Measurements from ENCODE around the gene HERC5. TPM values are rescaled to one million over a fixed set of nuclear protein-coding genes. Genes with fewer than 3 reads are reported as not detected.

The HERC5 gene
- total RNA-seq, 2 donors from 2014 or later = 9.6 to 10.1 TPM

DNA sequence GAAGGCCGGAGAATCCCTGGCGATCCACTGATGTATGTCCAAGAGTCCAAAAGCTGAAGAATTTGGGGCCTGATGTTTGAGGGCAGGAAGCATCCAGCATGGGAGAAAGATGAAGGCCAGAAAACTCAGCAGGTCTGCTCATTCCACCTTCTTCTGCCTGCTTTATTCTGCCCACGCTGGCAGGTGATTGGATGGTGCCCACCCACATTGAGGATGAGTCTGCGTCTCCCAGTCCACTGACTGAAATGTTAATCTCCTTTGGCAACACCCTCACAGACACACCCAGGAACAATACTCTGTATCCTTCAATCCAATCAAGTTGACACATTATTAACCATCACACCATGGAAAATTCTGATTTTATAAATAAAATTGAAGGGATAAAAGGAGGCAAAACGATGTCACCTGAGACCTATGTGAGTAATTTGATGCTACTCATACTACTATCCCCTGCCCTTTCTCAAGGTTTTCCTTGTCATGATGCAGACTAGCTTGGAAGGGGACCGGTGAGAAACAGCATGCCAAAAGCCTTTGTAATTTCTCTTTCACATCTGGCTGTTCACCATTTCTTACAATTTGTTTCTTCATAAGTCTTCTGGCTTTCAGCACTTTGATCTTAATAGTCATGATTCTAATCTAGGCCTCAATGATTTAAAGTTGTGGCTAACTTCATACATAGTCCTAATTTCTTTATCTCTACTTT is 76.3 kb downstream of the HERC5 start:
- Histone ChIP-seq H3K27me3 (ENCODE audit: control insufficient read depth, insufficient read depth, low read length, poor library complexity, severe bottlenecking) (no peaks in the 10 kb centered on the region), H3K36me3 (ENCODE audit: control insufficient read depth, insufficient read depth, low read length) (no peaks in the 10 kb centered on the region), H3K9me3 (ENCODE audit: control insufficient read depth, low read length) (no peaks in the 10 kb centered on the region), H3K4me1 (ENCODE audit: control insufficient read depth, insufficient read depth, low read length) (no peaks in the 10 kb centered on the region), H3K4me3 (ENCODE audit: low read length) (no peak overlapping the region), H3K27ac (ENCODE audit: low read depth, low read length) (no peak overlapping the region), H3K9ac (ENCODE audit: extremely low read depth, low read length, poor library complexity, severe bottlenecking) (no peak overlapping the region)
- DNase-seq = peak; percentile 64
- H3K27me3 Mint-ChIP-seq (ENCODE audit: insufficient read depth) = no peaks in the 10 kb centered on the region
- H3K27ac Mint-ChIP-seq = peak overlapping the region; percentile 55
- 74 to 85% methylated on average over 4 to 6 of the region's 6 CpGs for WGBS, 2 experiments (ENCODE audit: insufficient coverage in 1 of 2, insufficient read length in 1 of 2)
- H3K4me3 Mint-ChIP-seq = no peak overlapping the region
- H3K9me3 Mint-ChIP-seq = no peaks in the 10 kb centered on the region
- H3K4me1 Mint-ChIP-seq = peaks cover 10% of the 10 kb centered on the region
- no peaks in the 10 kb centered on the region for H3K36me3 Mint-ChIP-seq (ENCODE audit: low read depth)
- TF ChIP-seq CTCF (conservative IDR thresholded peaks at IDR 0.05) = no peak

DNA sequence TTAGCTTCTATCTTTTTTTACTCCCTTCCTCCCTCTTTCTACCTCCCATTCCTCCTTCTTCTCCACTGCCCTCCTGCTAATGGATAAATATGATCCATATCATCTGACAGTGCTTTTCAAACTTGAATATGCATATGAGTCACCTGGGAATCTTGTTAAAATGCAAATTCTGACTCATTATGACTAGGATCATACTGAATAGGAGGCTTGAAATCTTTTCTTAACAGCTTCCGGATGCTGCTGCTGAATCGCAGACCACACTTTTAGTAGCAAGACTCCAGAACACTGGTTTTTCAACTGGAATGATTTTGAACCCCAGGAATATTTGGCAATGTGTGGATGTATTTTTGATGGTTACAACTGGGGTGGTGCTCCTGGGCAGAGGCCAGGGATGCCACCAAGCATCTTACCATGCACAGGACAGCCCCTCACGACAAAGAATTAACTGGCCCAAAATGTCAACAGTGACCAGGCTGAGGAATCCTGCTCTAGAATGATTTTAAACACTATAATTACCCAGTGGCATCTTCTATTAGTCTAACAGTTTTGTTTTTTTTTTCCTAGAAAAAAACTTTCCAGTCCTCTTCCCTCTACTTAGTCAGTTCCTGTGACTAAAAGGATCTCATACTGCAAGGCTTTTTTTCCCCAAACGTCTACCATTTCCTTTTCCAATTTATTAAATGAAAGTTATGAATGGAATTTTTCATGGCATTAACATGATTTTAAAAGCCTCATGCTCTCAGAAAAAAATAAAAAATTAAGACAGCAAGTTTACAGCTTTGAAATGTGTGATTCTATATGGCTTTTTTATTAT is 77.2 kb downstream of the HERC5 start:
- 44 to 69% methylated on average over 2 to 4 of the region's 4 CpGs for WGBS, 2 experiments (ENCODE audit: insufficient coverage in 1 of 2, insufficient read length in 1 of 2)
- Histone ChIP-seq H3K4me3 (ENCODE audit: low read length) (no peak overlapping the region), H3K4me1 (ENCODE audit: control insufficient read depth, insufficient read depth, low read length) (no peaks in the 10 kb centered on the region), H3K27ac (ENCODE audit: low read depth, low read length) (no peak overlapping the region), H3K9me3 (ENCODE audit: control insufficient read depth, low read length) (no peaks in the 10 kb centered on the region), H3K9ac (ENCODE audit: extremely low read depth, low read length, poor library complexity, severe bottlenecking) (no peak overlapping the region), H3K36me3 (ENCODE audit: control insufficient read depth, insufficient read depth, low read length) (no peaks in the 10 kb centered on the region), H3K27me3 (ENCODE audit: control insufficient read depth, insufficient read depth, low read length, poor library complexity, severe bottlenecking) (no peaks in the 10 kb centered on the region)
- H3K27me3 Mint-ChIP-seq (ENCODE audit: insufficient read depth) = no peaks in the 10 kb centered on the region
- H3K36me3 Mint-ChIP-seq (ENCODE audit: low read depth) = no peaks in the 10 kb centered on the region
- no peaks in the 10 kb centered on the region for H3K9me3 Mint-ChIP-seq
- no peak overlapping the region for H3K4me3 Mint-ChIP-seq
- no peak for DNase-seq
- peak overlapping the region; percentile 55 for H3K27ac Mint-ChIP-seq
- TF ChIP-seq CTCF (conservative IDR thresholded peaks at IDR 0.05) = no peak
- H3K4me1 Mint-ChIP-seq = peaks cover 11% of the 10 kb centered on the region

GRCh38 chr4:88535090-88535755 is 78.3 kb downstream of the HERC5 start:
- H3K9me3 Mint-ChIP-seq = no peaks in the 10 kb centered on the region
- no peak overlapping the region for H3K4me3 Mint-ChIP-seq
- no peaks in the 10 kb centered on the region for H3K27me3 ChIP-seq (ENCODE audit: control insufficient read depth, insufficient read depth, low read length, poor library complexity, severe bottlenecking)
- H3K9me3 ChIP-seq (ENCODE audit: control insufficient read depth, low read length) = no peaks in the 10 kb centered on the region
- H3K27ac ChIP-seq (ENCODE audit: low read depth, low read length) = no peak overlapping the region
- H3K4me3 ChIP-seq (ENCODE audit: low read length) = no peak overlapping the region
- H3K27me3 Mint-ChIP-seq (ENCODE audit: insufficient read depth) = no peaks in the 10 kb centered on the region
- no peaks in the 10 kb centered on the region for H3K4me1 ChIP-seq (ENCODE audit: control insufficient read depth, insufficient read depth, low read length)
- WGBS, 2 experiments (ENCODE audit: insufficient coverage in 1 of 2, insufficient read length in 1 of 2) = 94 to 100% methylated on average over 1 to 2 of the region's 2 CpGs
- no peak overlapping the region for H3K9ac ChIP-seq (ENCODE audit: extremely low read depth, low read length, poor library complexity, severe bottlenecking)
- no peak for TF ChIP-seq CTCF (conservative IDR thresholded peaks at IDR 0.05)
- H3K4me1 Mint-ChIP-seq = peaks cover 14% of the 10 kb centered on the region
- H3K27ac Mint-ChIP-seq = no peak overlapping the region
- no peak for DNase-seq
- H3K36me3 Mint-ChIP-seq (ENCODE audit: low read depth) = no peaks in the 10 kb centered on the region
- no peaks in the 10 kb centered on the region for H3K36me3 ChIP-seq (ENCODE audit: control insufficient read depth, insufficient read depth, low read length)

All from endodermal cell (in vitro differentiated cells).